Skeletal muscle satellite cell (primary cell): ENCODE measurements around the gene RNU5B-1.
"Not testable (repeated sequence)": the region's sequence is repeated elsewhere in the genome, so short reads cannot be mapped to it uniquely, and the experiment has no call there.

Source experiments
- H3K27me3 ChIP-seq: 2 replicates; pipeline ENCODE4 v1.7.0; 2013; ENCODE audit warnings: low read length; ENCODE audit not compliant: control insufficient read depth, insufficient read depth
- H3K36me3 ChIP-seq: 2 replicates; pipeline ENCODE4 v1.7.0; 2013; ENCODE audit warnings: mild to moderate bottlenecking, control low read depth, low read length; ENCODE audit not compliant: insufficient read depth
- H3K4me1 ChIP-seq: 2 replicates; pipeline ENCODE4 v1.7.0; 2013; ENCODE audit warnings: low read length; ENCODE audit not compliant: control insufficient read depth, insufficient read depth
- H3K4me2 ChIP-seq: 2 replicates; pipeline ENCODE4 v1.7.0; 2013; ENCODE audit warnings: mild to moderate bottlenecking, low read length
- H3K4me3 ChIP-seq: 2 replicates; pipeline ENCODE4 v1.7.0; 2013; ENCODE audit warnings: low read length
- H3K9ac ChIP-seq: 2 replicates; pipeline ENCODE4 v1.7.0; 2013; ENCODE audit warnings: mild to moderate bottlenecking, low read depth, low read length, moderate library complexity
- H3K9me3 ChIP-seq: replicated peaks from 2 replicates; pipeline ENCODE4 v1.7.0; 2013; ENCODE audit warnings: mild to moderate bottlenecking, control low read depth, low read length

RNU5B-1 gene

GRCh38 chr15:65270811-65271545, 33.5 kb upstream of the RNU5B-1 start:
- not testable (repeated sequence) for H3K36me3 ChIP-seq, H3K9ac ChIP-seq, H3K4me2 ChIP-seq, H3K27me3 ChIP-seq, H3K4me3 ChIP-seq, H3K9me3 ChIP-seq, H3K4me1 ChIP-seq

DNA sequence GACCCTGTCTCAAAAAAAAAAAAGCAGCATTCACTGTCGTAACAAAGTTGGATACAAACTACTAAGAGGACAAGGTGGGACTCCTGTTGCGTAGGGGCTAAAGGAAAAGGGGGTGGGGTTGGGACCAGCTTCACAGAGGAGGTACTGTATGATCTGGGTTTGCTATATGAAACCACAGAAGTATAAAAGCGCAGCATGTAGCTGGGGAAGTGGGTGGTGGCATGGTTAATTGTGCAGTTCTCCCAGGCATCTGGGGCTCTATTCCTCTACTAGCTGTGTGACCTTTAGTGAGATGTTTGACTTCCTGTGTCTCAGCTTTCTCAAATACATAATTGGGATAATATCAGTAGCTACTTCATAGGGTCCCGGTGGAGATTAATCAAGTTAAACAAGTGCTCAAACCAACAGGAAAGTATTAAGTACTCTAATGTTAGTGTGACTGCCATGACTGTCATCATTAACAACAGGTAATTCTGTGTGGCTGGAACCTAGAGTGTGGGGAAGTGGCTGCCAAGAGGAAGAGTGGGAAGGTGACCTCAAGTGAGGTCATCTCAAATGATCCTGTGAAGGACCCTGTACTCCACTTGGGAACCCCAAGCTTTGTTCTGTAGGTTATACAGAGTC, 29.3 kb upstream of the RNU5B-1 start:
- no peaks in the 10 kb centered on the region for H3K36me3 ChIP-seq
- H3K4me3 ChIP-seq = no peak overlapping the region
- H3K9ac ChIP-seq = no peak overlapping the region
- no peaks in the 10 kb centered on the region for H3K27me3 ChIP-seq
- no peaks in the 10 kb centered on the region for H3K9me3 ChIP-seq
- H3K4me2 ChIP-seq = no peak overlapping the region
- H3K4me1 ChIP-seq = no peaks in the 10 kb centered on the region

DNA sequence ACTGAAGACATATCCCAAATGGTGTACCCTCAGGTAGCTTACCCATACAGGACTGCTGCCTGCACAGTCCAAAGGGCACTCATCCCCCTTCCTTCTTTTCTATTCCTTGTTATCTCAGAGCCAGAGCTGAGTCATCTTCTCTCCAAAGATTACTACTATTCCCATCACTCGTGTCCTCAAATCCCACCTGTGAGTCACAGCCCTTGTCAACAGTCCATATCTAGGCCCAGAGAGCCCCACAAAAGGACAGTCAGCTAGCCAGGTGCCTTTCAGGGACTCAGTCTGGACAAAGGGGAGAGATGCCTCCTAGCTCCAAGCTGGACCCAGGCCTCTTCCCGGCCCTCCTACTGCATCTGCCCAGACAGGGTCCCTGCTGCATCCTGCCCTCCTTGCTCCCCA, 28.8 kb upstream of the RNU5B-1 start:
- Histone ChIP-seq H3K4me2 (no peak overlapping the region), H3K36me3 (no peaks in the 10 kb centered on the region), H3K4me3 (no peak overlapping the region), H3K27me3 (no peaks in the 10 kb centered on the region), H3K9me3 (no peaks in the 10 kb centered on the region), H3K9ac (no peak overlapping the region), H3K4me1 (no peaks in the 10 kb centered on the region)

- Histone ChIP-seq H3K27me3 (no peaks in the 10 kb centered on the region), H3K4me1 (no peaks in the 10 kb centered on the region), H3K4me2 (no peak overlapping the region), H3K9me3 (no peaks in the 10 kb centered on the region), H3K9ac (no peak overlapping the region), H3K36me3 (no peaks in the 10 kb centered on the region), H3K4me3 (no peak overlapping the region)
Measured at GRCh38 chr15:65277015-65277414, 27.5 kb upstream of the RNU5B-1 start.

DNA sequence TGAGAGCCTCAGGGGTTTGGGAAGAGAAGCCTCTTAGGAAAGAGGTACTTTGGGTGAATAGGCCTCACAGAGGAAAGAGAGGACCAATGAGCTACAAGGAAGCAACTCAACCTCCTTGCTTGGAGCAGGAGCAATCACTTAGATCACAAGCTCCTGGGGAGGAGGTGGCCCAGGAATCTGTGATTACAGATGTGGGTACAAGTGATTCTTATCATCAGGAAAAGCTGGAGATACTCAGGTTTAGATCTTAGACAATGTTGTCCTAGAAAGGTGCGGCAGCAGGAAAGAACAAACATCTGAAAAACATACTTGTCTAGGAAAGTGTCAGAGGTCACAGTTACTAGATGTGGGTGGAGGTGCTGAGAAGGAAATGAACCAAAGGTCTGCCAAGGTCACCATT, 26.0 kb upstream of the RNU5B-1 start:
- Histone ChIP-seq H3K4me3 (no peak overlapping the region), H3K9me3 (no peaks in the 10 kb centered on the region), H3K9ac (no peak overlapping the region), H3K4me2 (no peak overlapping the region), H3K4me1 (no peaks in the 10 kb centered on the region), H3K27me3 (no peaks in the 10 kb centered on the region), H3K36me3 (no peaks in the 10 kb centered on the region)

GRCh38 chr15:65285291-65286068, 19.0 kb upstream of the RNU5B-1 start:
- H3K4me2 ChIP-seq = peak overlapping the region; percentile 98
- no peaks in the 10 kb centered on the region for H3K36me3 ChIP-seq
- H3K9ac ChIP-seq = peak overlapping the region; percentile 77
- H3K4me3 ChIP-seq = peak overlapping the region; percentile 81
- H3K9me3 ChIP-seq = no peaks in the 10 kb centered on the region
- H3K4me1 ChIP-seq = peaks cover 12% of the 10 kb centered on the region
- H3K27me3 ChIP-seq = peaks cover 5% of the 10 kb centered on the region

DNA sequence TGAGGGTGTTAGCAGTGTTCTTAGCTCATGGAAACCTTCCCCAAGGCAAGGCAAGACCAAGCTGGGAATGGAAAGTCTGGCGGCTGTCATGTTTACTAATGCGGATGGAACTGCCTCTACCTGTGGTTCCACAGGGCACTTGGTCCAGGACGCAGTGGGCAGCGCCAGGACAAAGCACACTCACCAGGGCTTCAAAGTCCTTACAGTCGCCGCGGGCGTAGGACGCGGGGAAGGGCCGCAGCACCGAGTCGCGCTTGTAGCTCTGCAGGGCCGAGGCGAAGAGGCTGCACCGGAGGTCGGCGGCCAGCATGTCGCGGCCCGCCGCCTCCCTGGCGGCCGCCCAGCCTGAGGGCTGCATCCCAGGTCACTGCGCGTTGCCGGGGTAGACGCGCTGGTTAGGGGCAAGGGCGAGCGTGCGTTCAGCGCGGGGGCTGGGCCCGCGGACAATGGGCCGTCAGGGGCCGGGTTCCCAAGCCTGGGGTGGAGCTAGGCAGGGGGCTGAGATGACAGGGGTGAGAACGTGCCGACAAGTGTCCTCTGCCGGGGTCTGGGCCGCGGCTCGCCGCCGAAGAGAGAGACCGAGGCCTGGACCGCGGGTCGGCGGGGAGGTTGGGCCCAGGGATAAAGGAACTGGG, 18.3 kb upstream of the RNU5B-1 start:
- no peaks in the 10 kb centered on the region for H3K36me3 ChIP-seq
- peak overlapping the region; percentile 98 for H3K4me2 ChIP-seq
- H3K9me3 ChIP-seq = no peaks in the 10 kb centered on the region
- peak overlapping the region; percentile 77 for H3K9ac ChIP-seq
- peaks cover 12% of the 10 kb centered on the region for H3K4me1 ChIP-seq
- peak overlapping the region; percentile 81 for H3K4me3 ChIP-seq
- peaks cover 6% of the 10 kb centered on the region for H3K27me3 ChIP-seq

GRCh38 chr15:65286704-65287519, 17.6 kb upstream of the RNU5B-1 start, which contains the start of gene PARP16:
Gene PARP16, minus strand, starts transcription at chr15:65286883. Its CDS starts 457 bp downstream, at chr15:65286426.
- peak within 1 kb of the TSS; percentile 98 for H3K4me2 ChIP-seq
- peak within 1 kb of the TSS; percentile 77 for H3K9ac ChIP-seq
- H3K36me3 ChIP-seq = no peaks in the 10 kb centered on the region
- peaks cover 6% of the 10 kb centered on the region for H3K27me3 ChIP-seq
- H3K9me3 ChIP-seq = no peaks in the 10 kb centered on the region
- peaks cover 12% of the 10 kb centered on the region for H3K4me1 ChIP-seq
- H3K4me3 ChIP-seq = peak within 1 kb of the TSS; percentile 81

- H3K4me1 ChIP-seq = peaks cover 12% of the 10 kb centered on the region
- H3K27me3 ChIP-seq = peaks cover 6% of the 10 kb centered on the region
- H3K4me2 ChIP-seq = no peak overlapping the region
- H3K9me3 ChIP-seq = no peaks in the 10 kb centered on the region
- H3K36me3 ChIP-seq = no peaks in the 10 kb centered on the region
- H3K4me3 ChIP-seq = peak overlapping the region; percentile 81
- no peak overlapping the region for H3K9ac ChIP-seq
Measured at GRCh38 chr15:65287520-65287855, 17.0 kb upstream of the RNU5B-1 start.

GRCh38 chr15:65289261-65289854, 15.1 kb upstream of the RNU5B-1 start:
- no peaks in the 10 kb centered on the region for H3K36me3 ChIP-seq
- H3K9me3 ChIP-seq = no peaks in the 10 kb centered on the region
- H3K4me1 ChIP-seq = peaks cover 12% of the 10 kb centered on the region
- H3K4me3 ChIP-seq = no peak overlapping the region
- H3K4me2 ChIP-seq = no peak overlapping the region
- H3K9ac ChIP-seq = no peak overlapping the region
- peaks cover 10% of the 10 kb centered on the region for H3K27me3 ChIP-seq
